GM21515 (cell line): ENCODE data around the gene ZBTB40.

Source experiments
- ATAC-seq: cut with Tn5 transposase; IDR thresholded peaks from one replicate; pipeline ENCODE4 v1.9.1; 2021; ENCODE audit not compliant: unreplicated experiment

Gene ZBTB40

GRCh38 chr1:22451702-22452480 lies at the start of gene ZBTB40:
Gene ZBTB40, plus strand, starts transcription at chr1:22451851. Its CDS starts 38,098 bp downstream, at chr1:22489949.
- ATAC-seq: peak; percentile 76

GRCh38 chr1:22402356-22403053 lies 49.1 kb upstream of the ZBTB40 start:
- no peak for ATAC-seq

- no peak for ATAC-seq
These were observed 47.2 kb upstream of the ZBTB40 start for GRCh38 chr1:22404486-22404885.

- no peak for ATAC-seq
These were observed 44.7 kb upstream of the ZBTB40 start for GRCh38 chr1:22406722-22407495.

- no peak for ATAC-seq
These were observed 43.4 kb upstream of the ZBTB40 start for GRCh38 chr1:22408230-22408629.

GRCh38 chr1:22410401-22410800 lies 41.2 kb upstream of the ZBTB40 start:
- no peak for ATAC-seq

GRCh38 chr1:22410928-22411495 lies 40.6 kb upstream of the ZBTB40 start:
- no peak for ATAC-seq

GRCh38 chr1:22411589-22411988 lies 40.1 kb upstream of the ZBTB40 start:
- no peak for ATAC-seq

- no peak for ATAC-seq
These were observed 38.5 kb upstream of the ZBTB40 start for GRCh38 chr1:22412932-22413727.

- no peak for ATAC-seq
These were observed 37.9 kb upstream of the ZBTB40 start for GRCh38 chr1:22413799-22414198.

- no peak for ATAC-seq
These were observed 37.4 kb upstream of the ZBTB40 start for GRCh38 chr1:22414244-22414751.

GRCh38 chr1:22415489-22415888 lies 36.2 kb upstream of the ZBTB40 start:
- no peak for ATAC-seq

GRCh38 chr1:22416555-22417454 lies 34.8 kb upstream of the ZBTB40 start:
- ATAC-seq: no peak

- no peak for ATAC-seq
These were observed 34.2 kb upstream of the ZBTB40 start for GRCh38 chr1:22417466-22417865.

- ATAC-seq: no peak
These were observed 33.3 kb upstream of the ZBTB40 start for GRCh38 chr1:22418312-22418711.

- ATAC-seq: no peak
These were observed 32.7 kb upstream of the ZBTB40 start for GRCh38 chr1:22418933-22419382.

GRCh38 chr1:22420455-22421053 lies 31.1 kb upstream of the ZBTB40 start:
- no peak for ATAC-seq

- ATAC-seq: no peak
These were observed 24.9 kb upstream of the ZBTB40 start for GRCh38 chr1:22426781-22427180.

GRCh38 chr1:22428672-22429071 lies 23.0 kb upstream of the ZBTB40 start:
- ATAC-seq: peak; percentile 56
